LNCaP clone FGC (cell line): ENCODE measurements around the gene FTMT.

Experiments used
- DNase-seq: peaks from one replicate; pipeline ENCODE4 v3.0.0-alpha.2; 2011; ENCODE audit warnings: low read depth
- H3K4me3 ChIP-seq: 2 replicates; pipeline ENCODE4 v1.5.1; 2011; ENCODE audit warnings: mild to moderate bottlenecking, low read depth, low read length, control low read depth
- TF ChIP-seq, protein P1 (sequence below): IDR thresholded peaks from 2 replicates; pipeline ENCODE4 v1.5.1; 2012; ENCODE audit warnings: mild to moderate bottlenecking; ENCODE audit not compliant: control insufficient read depth, insufficient read depth; ENCODE audit errors: extremely low read depth

Gene FTMT

DNA sequence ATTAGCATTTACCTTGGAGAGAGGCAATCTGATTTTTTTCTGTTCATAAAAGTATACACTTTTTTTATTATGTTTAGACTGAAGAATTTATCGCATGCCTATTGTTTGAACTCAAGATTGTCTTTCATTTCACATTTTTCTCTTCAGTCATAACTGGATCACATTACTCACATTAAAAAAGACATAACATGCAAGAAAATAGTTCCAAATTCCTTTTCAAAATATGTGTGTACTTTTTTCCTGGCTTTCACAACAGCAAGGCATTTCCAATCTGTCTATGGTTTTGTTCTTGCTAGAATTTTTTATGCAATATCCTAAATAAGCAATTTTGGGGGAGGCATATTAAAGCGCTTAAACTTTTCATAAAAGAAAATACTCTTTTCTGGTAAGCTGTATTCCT is 21.2 kb downstream of the FTMT start:
- DNase-seq = no peak
- TF ChIP-seq, protein P1, sequence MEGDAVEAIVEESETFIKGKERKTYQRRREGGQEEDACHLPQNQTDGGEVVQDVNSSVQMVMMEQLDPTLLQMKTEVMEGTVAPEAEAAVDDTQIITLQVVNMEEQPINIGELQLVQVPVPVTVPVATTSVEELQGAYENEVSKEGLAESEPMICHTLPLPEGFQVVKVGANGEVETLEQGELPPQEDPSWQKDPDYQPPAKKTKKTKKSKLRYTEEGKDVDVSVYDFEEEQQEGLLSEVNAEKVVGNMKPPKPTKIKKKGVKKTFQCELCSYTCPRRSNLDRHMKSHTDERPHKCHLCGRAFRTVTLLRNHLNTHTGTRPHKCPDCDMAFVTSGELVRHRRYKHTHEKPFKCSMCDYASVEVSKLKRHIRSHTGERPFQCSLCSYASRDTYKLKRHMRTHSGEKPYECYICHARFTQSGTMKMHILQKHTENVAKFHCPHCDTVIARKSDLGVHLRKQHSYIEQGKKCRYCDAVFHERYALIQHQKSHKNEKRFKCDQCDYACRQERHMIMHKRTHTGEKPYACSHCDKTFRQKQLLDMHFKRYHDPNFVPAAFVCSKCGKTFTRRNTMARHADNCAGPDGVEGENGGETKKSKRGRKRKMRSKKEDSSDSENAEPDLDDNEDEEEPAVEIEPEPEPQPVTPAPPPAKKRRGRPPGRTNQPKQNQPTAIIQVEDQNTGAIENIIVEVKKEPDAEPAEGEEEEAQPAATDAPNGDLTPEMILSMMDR = no peak
- no peak overlapping the region for H3K4me3 ChIP-seq

DNA sequence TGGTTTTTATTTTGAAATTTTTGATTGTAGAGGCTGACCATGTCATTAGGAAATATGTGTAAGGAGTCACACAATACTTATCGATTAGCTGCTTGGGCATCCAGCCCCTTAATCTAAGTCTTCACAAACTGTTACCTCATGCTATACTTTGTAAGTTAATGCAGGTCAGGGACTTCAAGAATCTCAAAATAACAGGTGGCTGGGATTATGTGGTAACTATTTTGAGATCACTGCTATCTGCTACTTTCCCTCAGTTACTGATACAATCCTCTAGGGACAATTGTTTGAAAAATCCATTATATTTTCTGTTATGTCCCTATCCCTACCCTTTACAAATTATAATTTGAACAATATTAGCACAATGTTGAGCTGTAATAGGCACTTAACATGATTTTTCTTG is 21.7 kb downstream of the FTMT start:
- TF ChIP-seq, protein P1 = no peak
- DNase-seq = no peak

DNA sequence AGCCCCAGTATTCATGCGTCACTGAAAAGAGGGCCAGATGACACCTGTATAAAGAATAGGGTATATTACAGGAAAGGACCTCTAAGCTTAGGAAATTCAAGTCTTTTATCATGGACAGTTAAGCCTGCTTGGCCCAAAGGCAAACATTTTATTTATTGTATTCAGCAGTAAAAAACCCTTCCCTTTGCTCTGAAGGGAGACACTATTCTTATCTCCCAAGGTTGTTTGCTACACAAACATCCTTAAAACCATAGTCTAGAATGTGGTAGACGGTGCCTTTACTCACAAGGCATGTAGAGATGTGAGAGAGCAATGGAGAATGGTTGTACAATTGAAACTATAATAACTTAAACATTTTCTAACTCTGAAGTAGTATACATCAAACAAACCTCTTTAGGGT is 33.9 kb downstream of the FTMT start:
- H3K4me3 ChIP-seq = no peak overlapping the region

More for the DNA sequence above, 21.7 kb downstream of the FTMT start:
- H3K4me3 ChIP-seq = no peak overlapping the region

DNA sequence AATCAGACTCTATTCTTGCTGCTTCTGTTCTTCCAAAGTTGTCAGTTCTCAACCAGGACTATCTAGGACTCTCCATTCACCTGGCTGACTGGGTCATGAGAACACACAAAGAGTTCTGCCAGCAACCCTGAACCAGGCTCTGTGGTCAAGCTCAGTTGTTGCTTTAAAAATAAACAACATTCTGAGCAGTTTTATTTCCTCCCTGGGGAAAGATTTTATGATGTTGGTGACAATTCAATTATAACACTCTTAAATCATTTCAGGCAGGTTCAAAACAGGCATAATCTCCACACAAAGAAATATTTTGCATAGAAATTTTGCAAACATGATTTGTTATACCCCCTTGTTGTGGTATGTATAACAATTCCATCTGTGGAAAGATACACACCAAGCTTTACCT is 36.0 kb downstream of the FTMT start:
- no peak overlapping the region for H3K4me3 ChIP-seq
- TF ChIP-seq, protein P1 = no peak

More for the DNA sequence above, 33.9 kb downstream of the FTMT start:
- TF ChIP-seq, protein P1 = no peak
- DNase-seq = peak; percentile 26

DNA sequence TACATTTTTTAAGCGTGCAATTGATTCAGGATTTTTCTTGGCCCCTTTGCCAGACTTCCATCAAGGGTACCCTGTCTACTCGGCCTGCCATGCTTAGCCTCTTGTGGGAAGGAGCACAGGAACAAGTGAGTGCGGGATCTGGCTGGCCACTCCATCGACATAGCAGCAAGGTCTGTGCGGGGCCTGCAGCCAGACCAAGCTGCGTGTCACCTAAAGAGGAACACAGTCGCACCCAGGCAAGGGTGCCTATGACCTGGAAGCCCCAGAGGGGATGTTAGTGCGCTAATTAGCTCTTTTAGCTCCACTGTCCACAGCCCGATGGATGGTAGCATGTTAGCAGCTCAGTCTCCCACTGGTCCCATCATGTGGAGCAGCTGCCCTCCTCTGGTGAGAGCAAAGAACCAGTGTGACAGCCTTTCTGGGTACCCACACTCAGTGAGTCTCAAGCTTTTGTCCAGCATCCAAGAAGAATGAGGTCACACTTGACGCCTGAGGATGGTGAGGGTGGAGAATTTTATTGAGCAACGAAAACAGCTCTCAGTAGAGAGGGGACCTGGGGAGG is 38.7 kb downstream of the FTMT start:
- TF ChIP-seq, protein P1 = peak; percentile 24; the same call in 1 of the 2 replicates
- no peak for DNase-seq
- H3K4me3 ChIP-seq = no peak overlapping the region

More for the DNA sequence above, 36.0 kb downstream of the FTMT start:
- no peak for DNase-seq

DNA sequence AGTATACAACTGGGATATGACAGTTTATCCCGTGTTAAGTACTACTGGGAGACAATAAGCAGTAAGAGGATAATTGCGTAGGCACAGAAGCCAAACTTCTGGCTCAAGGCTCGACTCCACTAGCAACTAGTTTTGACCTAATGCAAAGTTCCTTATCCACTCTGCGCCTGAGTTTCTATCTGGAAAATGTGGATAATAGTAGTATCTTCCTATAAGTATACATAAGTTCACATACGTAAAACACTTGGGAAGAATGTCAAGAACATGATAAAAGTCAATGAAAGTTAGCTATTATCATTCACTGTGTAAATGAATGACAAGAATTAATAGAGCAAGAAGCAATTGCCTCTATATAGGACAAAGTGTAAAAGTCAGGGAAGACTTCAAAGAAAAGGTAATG is 45.7 kb downstream of the FTMT start:
- TF ChIP-seq, protein P1 = no peak
- no peak for DNase-seq
- no peak overlapping the region for H3K4me3 ChIP-seq

DNA sequence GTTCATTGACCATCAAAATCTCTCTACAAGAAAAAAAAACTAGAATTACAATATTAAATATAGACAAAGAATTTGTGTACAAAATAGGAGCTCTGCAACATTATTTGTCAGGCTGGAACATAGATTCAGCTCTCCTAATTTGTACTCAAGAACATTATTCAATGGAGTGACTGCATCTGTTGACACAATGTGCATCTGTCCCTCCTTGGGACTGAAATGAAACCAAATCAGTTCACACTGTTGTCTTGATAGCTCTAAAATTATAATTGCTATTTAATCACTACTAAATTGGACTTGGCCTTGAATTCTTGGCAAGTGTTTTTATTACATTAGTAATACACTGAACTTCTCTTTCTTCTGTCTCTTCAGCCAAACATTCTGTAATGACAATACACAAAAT is 47.7 kb downstream of the FTMT start:
- no peak for DNase-seq
- no peak overlapping the region for H3K4me3 ChIP-seq
- TF ChIP-seq, protein P1 = no peak
